GM12878 (cell line): ENCODE results near the gene UFSP2. TPM values are rescaled to one million over a fixed set of nuclear protein-coding genes. Genes with fewer than 3 reads are reported as not detected.
A peak's percentile ranks its signal among the peaks of the same experiment; 100 is the strongest.

Experiments used
- ATAC-seq: fragments of 200-7000 bp; cut with Tn5 transposase; 3 replicates; pipeline ENCODE4 v1.9.1; 2020; ENCODE audit warnings: mild to moderate bottlenecking, moderate library complexity
- Bru-seq: library from RNA; stranded (reverse); fragments of 400-500 nt; gene quantifications from one replicate; lab custom pipeline; 2021; lab: Mats Ljungman, UMichigan
- BruChase-seq, 2 experiments: library from RNA; stranded (reverse); fragments of 400-500 nt; gene quantifications; one replicate each; lab custom pipeline; 2021; lab: Mats Ljungman, UMichigan
- BruUV-seq: library from RNA; stranded (reverse); fragments of 400-500 nt; replicated peaks from 2 replicates; lab custom pipeline; 2021; lab: Mats Ljungman, UMichigan
- CTCF ChIA-PET: fragments of 300-600 bp; sonication (Branson Sonifier 250); formaldehyde crosslinking; extraction: SDS; loops from one replicate; lab custom pipeline; 2021; ENCODE audit warnings: inconsistent platforms; lab: Yijun Ruan, JAX
- POLR2A ChIA-PET: fragments of 350-600 bp; formaldehyde crosslinking; extraction: SDS; loops from one replicate; lab custom pipeline; 2021; ENCODE audit warnings: inconsistent platforms; lab: Charles Lee
- RAD21 ChIA-PET: fragments of 300-600 bp; sonication (Branson Sonifier 250); formaldehyde crosslinking; loops from one replicate; lab custom pipeline; 2023; ENCODE audit warnings: antibody characterized with exemption; ENCODE audit not compliant: unreplicated experiment; lab: Charles Lee
- SMC1A ChIA-PET: fragments of 300-600 bp; sonication (Branson Sonifier 250); formaldehyde crosslinking; loops from one replicate; lab custom pipeline; 2023; ENCODE audit not compliant: unreplicated experiment, uncharacterized antibody; lab: Charles Lee
- DNase-seq: peaks from one replicate; pipeline ENCODE4 v3.0.0-alpha.2; 2011; ENCODE audit warnings: low read depth, low spot score
- FAIRE-seq: peaks from 3 replicates; lab custom pipeline; 2011; peaks lifted over from hg19 to GRCh38; lab: Jason Lieb, UNC
- H2AFZ ChIP-seq: 2 replicates; pipeline ENCODE4 v1.6.0; 2011; ENCODE audit warnings: low read depth, low read length, control low read depth; ENCODE audit not compliant: control insufficient read depth
- H3K27ac ChIP-seq: 2 replicates; pipeline ENCODE4 v1.5.1; 2011; ENCODE audit warnings: control low read depth; ENCODE audit not compliant: control insufficient read depth, insufficient read depth
- H3K27me3 ChIP-seq, 2 experiments: replicated peaks in 1 of 2; 2 replicates each; pipeline versions ENCODE4 v1.6.0 to v1.6.1; 2011; ENCODE audit warnings: low read length in 1 of 2; ENCODE audit not compliant: control insufficient read depth in 2 of 2, insufficient read depth in 2 of 2
- H3K36me3 ChIP-seq, 2 experiments: 2 replicates each; pipeline ENCODE4 v1.5.1; 2011; ENCODE audit warnings: low read length in 1 of 2; ENCODE audit not compliant: control insufficient read depth in 2 of 2, insufficient read depth in 2 of 2
- H3K4me1 ChIP-seq: 2 replicates; pipeline ENCODE4 v1.6.1; 2011; ENCODE audit warnings: mild to moderate bottlenecking, low read length, moderate library complexity, mixed read lengths; ENCODE audit not compliant: control insufficient read depth, insufficient read depth
- H3K4me2 ChIP-seq: 2 replicates; pipeline ENCODE4 v1.6.0; 2011; ENCODE audit warnings: control low read depth; ENCODE audit not compliant: control insufficient read depth, insufficient read depth
- H3K4me3 ChIP-seq: fragments of 200-600 bp; sonication (generic); 2 replicates; pipeline ENCODE4 v1.5.1; 2016
- H3K79me2 ChIP-seq: 2 replicates; pipeline ENCODE4 v1.6.0; 2011; ENCODE audit warnings: low read length; ENCODE audit not compliant: control insufficient read depth, insufficient read depth
- H3K9ac ChIP-seq: 2 replicates; pipeline ENCODE4 v1.8.0; 2011; ENCODE audit warnings: low read length, control low read depth, mixed read lengths; ENCODE audit not compliant: control insufficient read depth, insufficient read depth
- H3K9me3 ChIP-seq: replicated peaks from 3 replicates; pipeline ENCODE4 v1.5.1; 2011; ENCODE audit warnings: mild to moderate bottlenecking, low read length; ENCODE audit not compliant: control insufficient read depth, insufficient read depth
- H4K20me1 ChIP-seq: 2 replicates; pipeline ENCODE4 v1.6.0; 2011; ENCODE audit not compliant: control insufficient read depth, insufficient read depth
- DPF2 ChIP-seq: fragments of 450-650 bp; IDR thresholded peaks from 2 replicates; pipeline ENCODE4 v1.6.1; 2017; ENCODE audit warnings: mild to moderate bottlenecking
- JUNB ChIP-seq: IDR thresholded peaks from 2 replicates; pipeline ENCODE4 v1.6.1; 2016; ENCODE audit warnings: antibody characterized with exemption, mild to moderate bottlenecking
- TARDBP ChIP-seq: IDR thresholded peaks from 2 replicates; pipeline ENCODE4 v1.6.1; 2016; ENCODE audit warnings: borderline replicate concordance
- YBX1 ChIP-seq: fragments of 450-650 bp; IDR thresholded peaks from 2 replicates; pipeline ENCODE4 v1.6.1; 2016; ENCODE audit warnings: antibody characterized with exemption
- ZNF687 ChIP-seq: fragments of 450-650 bp; IDR thresholded peaks from 2 replicates; pipeline ENCODE4 v1.6.1; 2017; ENCODE audit warnings: mild to moderate bottlenecking, moderate library complexity
- WGBS: methylation state at CpG from one replicate; pipeline ENCODE4 v1.1.6; 2016; ENCODE audit warnings: low lambda C conversion rate; ENCODE audit not compliant: insufficient replicate concordance, insufficient coverage; ENCODE audit errors: missing lambda C conversion rate; 5-methylcytosine and 5-hydroxymethylcytosine counted together
- in situ Hi-C: fragments of 300-500 bp; cut with MboI; formaldehyde crosslinking; loops from 9 replicates; pipeline ENCODE4 v1.14.3; 2018; ENCODE audit warnings: mixed read lengths
- intact Hi-C: fragments of 100-400 bp; cut with micrococcal nuclease; formaldehyde crosslinking; loops from one replicate; pipeline ENCODE4 v1.14.2; 2022; ENCODE audit not compliant: unreplicated experiment
- long read RNA-seq, 2 experiments: library from polyadenylated mRNA; unstranded; transcript quantifications; one replicate each; pipeline ENCODE4 v2.0.0, GENCODE V29; 2019 to 2020
- polyA minus RNA-seq, 3 experiments: library from RNA; depleted of rRNA, polyadenylated mRNA; stranded (reverse); fragments of >200 nt; gene quantifications; 2 replicates each; pipeline ENCODE4 v1.2.3, GENCODE V29; 2011
- polyA plus RNA-seq, 11 experiments: library from polyadenylated mRNA; depleted of rRNA in 4 of 11; unstranded in 6 of 11; stranded (reverse) in 5 of 11; fragments of >200 nt; fragmentation: Nextera tagmentation in 4 of 11; fragmentation: Illumina TruSeq in 1 of 11; extraction: Ambion mirVana in 4 of 11; extraction: Trizol in 1 of 11; gene quantifications; 1 replicate in 1 of 11; 2 replicates in 10 of 11; pipeline versions ENCODE4 v1.2.1 to v1.2.3, GENCODE V29; 2011 to 2016; ENCODE audit warnings: inconsistent platforms in 2 of 11, missing spikeins in 2 of 11, low read depth in 1 of 11
- total RNA-seq, 4 experiments: library from RNA; depleted of rRNA in 3 of 4; stranded (reverse); fragments of >200 nt in 3 of 4; fragmentation: Illumina TruSeq in 1 of 4; extraction: Trizol in 1 of 4; gene quantifications; 2 replicates each; pipeline versions ENCODE4 v1.2.1 to v1.2.3, GENCODE V29; 2013 to 2021
- TF ChIP-seq, protein P1 (sequence below): IDR thresholded peaks from 2 replicates; pipeline ENCODE4 v1.6.1; 2012; ENCODE audit warnings: mild to moderate bottlenecking, low read depth, low read length

The UFSP2 gene, protein sequence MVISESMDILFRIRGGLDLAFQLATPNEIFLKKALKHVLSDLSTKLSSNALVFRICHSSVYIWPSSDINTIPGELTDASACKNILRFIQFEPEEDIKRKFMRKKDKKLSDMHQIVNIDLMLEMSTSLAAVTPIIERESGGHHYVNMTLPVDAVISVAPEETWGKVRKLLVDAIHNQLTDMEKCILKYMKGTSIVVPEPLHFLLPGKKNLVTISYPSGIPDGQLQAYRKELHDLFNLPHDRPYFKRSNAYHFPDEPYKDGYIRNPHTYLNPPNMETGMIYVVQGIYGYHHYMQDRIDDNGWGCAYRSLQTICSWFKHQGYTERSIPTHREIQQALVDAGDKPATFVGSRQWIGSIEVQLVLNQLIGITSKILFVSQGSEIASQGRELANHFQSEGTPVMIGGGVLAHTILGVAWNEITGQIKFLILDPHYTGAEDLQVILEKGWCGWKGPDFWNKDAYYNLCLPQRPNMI
- total RNA-seq (2013; cell fraction: nucleolus; rRNA removed) = 28.4 and 32.5 TPM in 2 replicates
- total RNA-seq (2014; rRNA removed) (31.6 and 35.9 TPM in 2 replicates), total RNA-seq (2014; rRNA removed; fragmentation: Illumina TruSeq; extraction: Trizol) (34.5 and 37.4 TPM in 2 replicates), total RNA-seq (2021) (23.3 and 25.4 TPM in 2 replicates), polyA plus RNA-seq (2011; rRNA removed) (53.1 and 91.4 TPM in 2 replicates), polyA plus RNA-seq (2014; fragmentation: Illumina TruSeq; extraction: Trizol) (34.2 and 54.4 TPM in 2 replicates), polyA plus RNA-seq (2014; fragmentation: Nextera tagmentation; extraction: Ambion mirVana) (10 to 100 TPM; 40.9 to 42.5 TPM), polyA plus RNA-seq (2014; rRNA removed) (26.4 and 30.8 TPM in 2 replicates), polyA plus RNA-seq (2016; fragmentation: Nextera tagmentation; extraction: Ambion mirVana) (10 to 100 TPM; 49.0 to 51.5 TPM), polyA minus RNA-seq (2011; rRNA and poly(A)+ RNA removed) (34.9 and 47.2 TPM in 2 replicates), Bru-seq, nascent RNA (percentile 76 among the genes with signal in this experiment), BruChase-seq, experiment 1, labeled RNA remaining after a 6-hour chase (percentile 66 among the genes with signal in this experiment), BruChase-seq, experiment 2, labeled RNA remaining after a 2-hour chase (percentile 67 among the genes with signal in this experiment)
- 13.8 TPM for polyA plus RNA-seq (2011; ENCODE audit: low read depth)
- 23.8 and 27.8 TPM in 2 replicates for polyA plus RNA-seq (2011; cell fraction: cytosol; rRNA removed)
- polyA plus RNA-seq (2011; cell fraction: nucleus; rRNA removed) = 17.0 and 17.5 TPM in 2 replicates
- polyA plus RNA-seq (2012) = 19.6 and 26.0 TPM in 2 replicates
- polyA minus RNA-seq (2011; cell fraction: cytosol; rRNA and poly(A)+ RNA removed) = 13.0 and 16.0 TPM in 2 replicates
- polyA minus RNA-seq (2011; cell fraction: nucleus; rRNA and poly(A)+ RNA removed) = 11.2 and 12.8 TPM in 2 replicates
- long read RNA-seq, experiment 1, transcript UFSP2-201 (12 exons, 1,630 nt) = major isoform, 22 of 27 reads
- long read RNA-seq, experiment 1, partial matches to known transcripts = 3 of 27 reads
- long read RNA-seq, experiment 1, other reads (novel, unspliced or antisense) = 1 of 27 reads
- long read RNA-seq, experiment 2, transcript UFSP2-201 (12 exons, 1,630 nt) = major isoform, 173 of 203 reads
- long read RNA-seq, experiment 2, partial matches to known transcripts = 20 of 203 reads
- long read RNA-seq, experiment 2, other reads (novel, unspliced or antisense) = 10 of 203 reads

DNA sequence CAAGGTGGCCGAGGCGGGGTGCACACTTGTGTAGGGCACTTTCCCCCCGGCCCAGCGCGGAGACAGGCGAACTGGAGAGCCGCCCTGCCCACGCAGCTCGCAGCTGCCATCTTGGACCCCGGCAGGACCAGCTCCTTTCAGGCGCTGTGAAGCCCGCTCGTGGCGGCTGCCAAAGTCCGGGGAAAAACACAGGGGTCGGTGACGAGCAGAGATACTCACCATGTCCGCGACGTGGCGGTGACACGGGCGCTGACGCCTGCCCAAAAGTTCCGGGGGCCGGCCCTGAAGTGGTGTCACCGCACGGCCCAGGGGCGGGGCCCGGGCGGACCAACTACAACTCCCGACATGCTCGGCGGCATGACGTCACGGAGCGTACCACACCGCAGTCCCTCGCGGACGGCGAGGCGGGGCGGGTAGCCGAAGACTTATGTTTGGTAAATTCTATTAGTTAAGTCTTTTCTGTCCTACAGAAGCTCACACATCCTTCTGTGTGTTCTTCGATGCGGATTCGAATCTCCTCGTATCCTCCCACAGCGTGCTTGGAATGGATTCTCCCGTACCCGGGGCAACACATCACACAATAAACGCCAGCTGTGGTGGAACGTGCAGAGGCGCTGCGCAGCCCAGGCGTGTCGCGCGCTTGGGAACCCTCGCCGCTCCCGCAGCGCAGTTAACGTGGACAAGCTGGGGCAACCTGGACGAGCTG is at the start of gene UFSP2:
Gene UFSP2 (minus strand): TSS at position 318 of the 706 bp plus-strand sequence. CDS start 96 bp downstream, at position 222.
- H3K27me3 ChIP-seq = no peaks in the 10 kb centered on the region
- SMC1A ChIA-PET = interaction anchor here (0.6 to 3.5 kb wide), 15 partner anchors 10 to 1010 kb away, joined by 3 to 25 read pairs (median 4); partner anchors contain the start of genes ANKRD37, CENPU and LRP2BP
- peaks cover 15% of the 10 kb centered on the region for H3K79me2 ChIP-seq
- in situ Hi-C loops = no loop called here
- no peaks in the 10 kb centered on the region for H4K20me1 ChIP-seq
- intact Hi-C loops = loop anchor here (2.0 kb wide), 1 partner anchor 29 kb away; the partner anchor contains the start of gene ANKRD37
- BruUV-seq = no TSS peak
- POLR2A ChIA-PET = interaction anchor here (0.6 to 4.0 kb wide), 8 partner anchors 21 to 309 kb away, joined by 3 to 37 read pairs (median 4); partner anchors contain the start of genes ANKRD37 and LRP2BP
- no peaks in the 10 kb centered on the region for H3K4me1 ChIP-seq
- peak within 1 kb of the TSS; percentile 83 for H3K4me3 ChIP-seq
- H3K4me2 ChIP-seq = peak within 1 kb of the TSS; percentile 84
- under 1% methylated on average over 66 of the region's 66 CpGs for WGBS
- peaks cover 0 to 6% of the 10 kb centered on the region in 2 experiments; a peak in 1 of 4 replicates for H3K36me3 ChIP-seq
- H3K27ac ChIP-seq = peak within 1 kb of the TSS; percentile 92
- FAIRE-seq = peak; percentile 97
- CTCF ChIA-PET = interaction anchor here (0.7 to 2.0 kb wide), 7 partner anchors 30 to 213 kb away, joined by 3 to 8 read pairs (median 4); partner anchors contain the start of gene LRP2BP
- H3K9ac ChIP-seq = peak within 1 kb of the TSS; percentile 70
- ATAC-seq = peak; percentile 91
- RAD21 ChIA-PET = interaction anchor here (1.0 to 3.3 kb wide), 7 partner anchors 9 to 387 kb away, joined by 3 to 21 read pairs (median 5); partner anchors contain the start of genes ANKRD37 and LRP2BP
- peak; percentile 84 for DNase-seq
- no peaks in the 10 kb centered on the region for H3K9me3 ChIP-seq
- peak within 1 kb of the TSS; percentile 99 for H2AFZ ChIP-seq
- TF ChIP-seq ZNF687 (0 out of 2 replicates have a peak, but pooled peaks have one; percentile 29), JUNB (no peak), DPF2 (peak; percentile 79), TARDBP (no peak), YBX1 (no peak)
- TF ChIP-seq, protein P1, sequence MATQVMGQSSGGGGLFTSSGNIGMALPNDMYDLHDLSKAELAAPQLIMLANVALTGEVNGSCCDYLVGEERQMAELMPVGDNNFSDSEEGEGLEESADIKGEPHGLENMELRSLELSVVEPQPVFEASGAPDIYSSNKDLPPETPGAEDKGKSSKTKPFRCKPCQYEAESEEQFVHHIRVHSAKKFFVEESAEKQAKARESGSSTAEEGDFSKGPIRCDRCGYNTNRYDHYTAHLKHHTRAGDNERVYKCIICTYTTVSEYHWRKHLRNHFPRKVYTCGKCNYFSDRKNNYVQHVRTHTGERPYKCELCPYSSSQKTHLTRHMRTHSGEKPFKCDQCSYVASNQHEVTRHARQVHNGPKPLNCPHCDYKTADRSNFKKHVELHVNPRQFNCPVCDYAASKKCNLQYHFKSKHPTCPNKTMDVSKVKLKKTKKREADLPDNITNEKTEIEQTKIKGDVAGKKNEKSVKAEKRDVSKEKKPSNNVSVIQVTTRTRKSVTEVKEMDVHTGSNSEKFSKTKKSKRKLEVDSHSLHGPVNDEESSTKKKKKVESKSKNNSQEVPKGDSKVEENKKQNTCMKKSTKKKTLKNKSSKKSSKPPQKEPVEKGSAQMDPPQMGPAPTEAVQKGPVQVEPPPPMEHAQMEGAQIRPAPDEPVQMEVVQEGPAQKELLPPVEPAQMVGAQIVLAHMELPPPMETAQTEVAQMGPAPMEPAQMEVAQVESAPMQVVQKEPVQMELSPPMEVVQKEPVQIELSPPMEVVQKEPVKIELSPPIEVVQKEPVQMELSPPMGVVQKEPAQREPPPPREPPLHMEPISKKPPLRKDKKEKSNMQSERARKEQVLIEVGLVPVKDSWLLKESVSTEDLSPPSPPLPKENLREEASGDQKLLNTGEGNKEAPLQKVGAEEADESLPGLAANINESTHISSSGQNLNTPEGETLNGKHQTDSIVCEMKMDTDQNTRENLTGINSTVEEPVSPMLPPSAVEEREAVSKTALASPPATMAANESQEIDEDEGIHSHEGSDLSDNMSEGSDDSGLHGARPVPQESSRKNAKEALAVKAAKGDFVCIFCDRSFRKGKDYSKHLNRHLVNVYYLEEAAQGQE = no peak
